CD14-positive monocyte (primary cell): Measurements from ENCODE around the gene AAMP. TPM values are rescaled to one million over a fixed set of nuclear protein-coding genes. Genes with fewer than 3 reads are reported as not detected.

ENCODE experiments used
- DNase-seq, 3 donors: peaks; one replicate each; pipeline ENCODE4 v3.0.0-alpha.2; 2011 to 2022
- H2AFZ ChIP-seq: 2 replicates; pipeline ENCODE4 v1.6.0; 2012; ENCODE audit warnings: mild to moderate bottlenecking, low read depth, low read length, inconsistent platforms; ENCODE audit not compliant: insufficient read depth, poor library complexity, severe bottlenecking
- H3K27ac ChIP-seq, 2 donors: 1 replicate in 1 of 2; 2 replicates in 1 of 2; pipeline ENCODE4 v1.5.1; 2012 to 2013; ENCODE audit warnings: low read length in 2 of 2, control low read depth in 1 of 2, inconsistent platforms in 1 of 2, low read depth in 1 of 2, mild to moderate bottlenecking in 1 of 2
- H3K27me3 ChIP-seq, 2 donors: one replicate each; pipeline versions ENCODE4 v1.6.0 to v1.6.1; 2011 to 2013; ENCODE audit warnings: low read length in 2 of 2; ENCODE audit not compliant: control insufficient read depth in 2 of 2, insufficient read depth in 2 of 2
- H3K36me3 ChIP-seq, 2 donors: replicated peaks in 1 of 2; 1 replicate in 1 of 2; 2 replicates in 1 of 2; pipeline versions ENCODE4 v1.5.1 to v1.6.1; 2012 to 2013; ENCODE audit warnings: low read length in 2 of 2, control low read depth in 1 of 2, inconsistent platforms in 1 of 2, mild to moderate bottlenecking in 1 of 2; ENCODE audit not compliant: insufficient read depth in 2 of 2, control insufficient read depth in 1 of 2
- H3K4me1 ChIP-seq, 2 donors: 1 replicate in 1 of 2; 2 replicates in 1 of 2; pipeline versions ENCODE4 v1.5.1 to v1.6.1; 2012 to 2013; ENCODE audit warnings: low read length in 2 of 2, control low read depth in 1 of 2, inconsistent platforms in 1 of 2, mild to moderate bottlenecking in 1 of 2, moderate library complexity in 1 of 2; ENCODE audit not compliant: insufficient read depth in 2 of 2, control insufficient read depth in 1 of 2
- H3K4me2 ChIP-seq: replicated peaks from 2 replicates; pipeline ENCODE3; 2012; ENCODE audit warnings: low read length, moderate library complexity, mild to moderate bottlenecking; ENCODE audit not compliant: poor library complexity, severe bottlenecking; ENCODE audit errors: extremely low read depth
- H3K4me3 ChIP-seq, 3 experiments: fragments of 200-600 bp in 1 of 3; sonication (generic) in 1 of 3; replicated peaks in 1 of 3; 1 replicate in 2 of 3; 2 replicates in 1 of 3; pipeline ENCODE4 v1.5.1; 2011 to 2013; ENCODE audit warnings: low read length in 3 of 3, mild to moderate bottlenecking in 3 of 3, control low read depth in 2 of 3, low read depth in 2 of 3, inconsistent platforms in 1 of 3, moderate library complexity in 1 of 3
- H3K79me2 ChIP-seq: 2 replicates; pipeline ENCODE4 v1.6.0; 2012; ENCODE audit warnings: mild to moderate bottlenecking, control low read depth, inconsistent platforms, low read length, moderate library complexity; ENCODE audit not compliant: insufficient read depth
- H3K9ac ChIP-seq: 2 replicates; pipeline ENCODE4 v1.6.0; 2017; ENCODE audit warnings: low read length, mild to moderate bottlenecking; ENCODE audit not compliant: insufficient read depth, poor library complexity, severe bottlenecking
- H3K9me3 ChIP-seq, 2 donors: replicated peaks in 1 of 2; 1 replicate in 1 of 2; 2 replicates in 1 of 2; pipeline versions ENCODE4 v1.5.1 to v1.6.1; 2012 to 2013; ENCODE audit warnings: low read length in 2 of 2, control low read depth in 1 of 2; ENCODE audit not compliant: control insufficient read depth in 1 of 2, insufficient read depth in 1 of 2
- H4K20me1 ChIP-seq: 2 replicates; pipeline ENCODE4 v1.6.0; 2012; ENCODE audit warnings: mild to moderate bottlenecking, low read length, control low read depth, moderate library complexity; ENCODE audit not compliant: insufficient read depth
- H3K27ac Mint-ChIP-seq, 7 donors: one replicate each; pipeline ENCODE4 v1.8.0; 2020; ENCODE audit warnings: mild to moderate bottlenecking in 7 of 7, mixed read lengths in 7 of 7, moderate library complexity in 6 of 7, inconsistent platforms in 2 of 7
- H3K27me3 Mint-ChIP-seq, 3 donors: one replicate each; pipeline ENCODE4 v1.8.0; 2021 to 2022; ENCODE audit warnings: low read depth in 3 of 3, mild to moderate bottlenecking in 3 of 3, mixed read lengths in 3 of 3, moderate library complexity in 3 of 3, inconsistent platforms in 1 of 3
- H3K36me3 Mint-ChIP-seq, 2 donors: one replicate each; pipeline ENCODE4 v1.8.0; 2020; ENCODE audit warnings: mixed read lengths in 2 of 2, inconsistent platforms in 1 of 2, mild to moderate bottlenecking in 1 of 2
- H3K4me1 Mint-ChIP-seq: one replicate; pipeline ENCODE4 v1.8.0; 2020; ENCODE audit warnings: mild to moderate bottlenecking, mixed read lengths
- H3K4me3 Mint-ChIP-seq, 2 donors: one replicate each; pipeline ENCODE4 v1.8.0; 2020; ENCODE audit warnings: mild to moderate bottlenecking in 2 of 2, mixed read lengths in 2 of 2, moderate library complexity in 1 of 2
- H3K9me3 Mint-ChIP-seq, 7 donors: one replicate each; pipeline ENCODE4 v1.8.0; 2020 to 2022; ENCODE audit warnings: mixed read lengths in 7 of 7, mild to moderate bottlenecking in 6 of 7, moderate library complexity in 6 of 7, inconsistent platforms in 2 of 7
- WGBS: methylation state at CpG from one replicate; pipeline ENCODE4 v1.1.5; 2013; ENCODE audit warnings: missing lambda C conversion rate; ENCODE audit not compliant: insufficient coverage; 5-methylcytosine and 5-hydroxymethylcytosine counted together
- intact Hi-C, 2 donors: fragments of 100-400 bp; cut with micrococcal nuclease; formaldehyde crosslinking; loops; one replicate each; pipeline versions ENCODE4 v1.15.0 to v1.15.1; 2023
- polyA minus RNA-seq: library from RNA; depleted of rRNA, polyadenylated mRNA; stranded (reverse); fragments of >200 nt; gene quantifications from 2 replicates; pipeline ENCODE4 v1.2.3, GENCODE V29; 2012
- polyA plus RNA-seq, 3 donors: library from polyadenylated mRNA; depleted of rRNA in 1 of 3; unstranded in 2 of 3; stranded (reverse) in 1 of 3; fragments of 300-500 nt in 2 of 3; fragments of >200 nt in 1 of 3; fragmentation: Illumina TruSeq in 2 of 3; gene quantifications; 1 replicate in 2 of 3; 2 replicates in 1 of 3; pipeline ENCODE4 v1.2.3, GENCODE V29; 2012 to 2021
- total RNA-seq, 12 experiments: library from RNA in 1 of 12; stranded (reverse) in 1 of 12; fragments of 120-200 nt in 1 of 12; gene quantifications; one replicate each; pipeline ENCODE4 v1.2.4 and lab custom pipeline; 2013 to 2026; ENCODE audit warnings: mixed read lengths in 6 of 12, inconsistent platforms in 1 of 12
- TF ChIP-seq, protein P1 (sequence below): fragments of 200-600 bp; IDR thresholded peaks from one replicate; pipeline ENCODE4 v1.8.0; 2022; ENCODE audit warnings: antibody characterized with exemption, mild to moderate bottlenecking

Gene AAMP, protein sequence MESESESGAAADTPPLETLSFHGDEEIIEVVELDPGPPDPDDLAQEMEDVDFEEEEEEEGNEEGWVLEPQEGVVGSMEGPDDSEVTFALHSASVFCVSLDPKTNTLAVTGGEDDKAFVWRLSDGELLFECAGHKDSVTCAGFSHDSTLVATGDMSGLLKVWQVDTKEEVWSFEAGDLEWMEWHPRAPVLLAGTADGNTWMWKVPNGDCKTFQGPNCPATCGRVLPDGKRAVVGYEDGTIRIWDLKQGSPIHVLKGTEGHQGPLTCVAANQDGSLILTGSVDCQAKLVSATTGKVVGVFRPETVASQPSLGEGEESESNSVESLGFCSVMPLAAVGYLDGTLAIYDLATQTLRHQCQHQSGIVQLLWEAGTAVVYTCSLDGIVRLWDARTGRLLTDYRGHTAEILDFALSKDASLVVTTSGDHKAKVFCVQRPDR
- total RNA-seq (2013): 111 TPM
- polyA plus RNA-seq: 100 to 1,000 TPM in 1 of 3 donors, 10 to 100 TPM in 2; 90.8 to 108 (median 98.7) TPM
- polyA minus RNA-seq: 75.5 and 123 TPM in 2 replicates
- 24.3 to 62.0 (median 44.0) reads per million in 11 experiments for total RNA-seq (lab: John Stamatoyannopoulos, UW)

GRCh38 chr2:218269900-218270720 is at the start of gene AAMP, which contains the start of gene PNKD:
Gene AAMP, minus strand, starts transcription at chr2:218270137. Its CDS starts 51 bp downstream, at chr2:218270086.
Gene PNKD, plus strand, starts transcription at chr2:218270519. Its CDS starts 17 bp downstream, at chr2:218270536.
- Histone ChIP-seq H3K9me3 (no peaks in the 10 kb centered on the region), H3K4me1 (peaks cover 33 to 42% of the 10 kb centered on the region in 2 donors), H3K4me3 (peak within 1 kb of the TSS; percentile 82 to 97 (median 95)), H3K79me2 (peaks cover 81% of the 10 kb centered on the region), H4K20me1 (peaks cover 74% of the 10 kb centered on the region), H3K36me3 (peaks cover 42 to 49% of the 10 kb centered on the region in 2 donors), H3K9ac (peak within 1 kb of the TSS; percentile 82), H3K27me3 (no peaks in the 10 kb centered on the region), H3K27ac (peak within 1 kb of the TSS; percentile 77 to 84), H2AFZ (peak within 1 kb of the TSS; percentile 76), H3K4me2 (peak within 1 kb of the TSS; percentile 99)
- Mint-ChIP-seq H3K36me3 (peaks cover 40 to 49% of the 10 kb centered on the region in 2 donors), H3K27ac (peak within 1 kb of the TSS; percentile 84 to 95 (median 93)), H3K4me1 (peaks cover 51% of the 10 kb centered on the region), H3K27me3 (peaks cover 0 to 3% (median 0%) of the 10 kb centered on the region in 3 donors), H3K4me3 (peak within 1 kb of the TSS; percentile 90 to 96), H3K9me3 (no peaks in the 10 kb centered on the region)
- DNase-seq: peak; percentile 99 to 100 (median 99)
- under 1% methylated on average over 45 of the region's 64 CpGs for WGBS
- TF ChIP-seq, protein P1, sequence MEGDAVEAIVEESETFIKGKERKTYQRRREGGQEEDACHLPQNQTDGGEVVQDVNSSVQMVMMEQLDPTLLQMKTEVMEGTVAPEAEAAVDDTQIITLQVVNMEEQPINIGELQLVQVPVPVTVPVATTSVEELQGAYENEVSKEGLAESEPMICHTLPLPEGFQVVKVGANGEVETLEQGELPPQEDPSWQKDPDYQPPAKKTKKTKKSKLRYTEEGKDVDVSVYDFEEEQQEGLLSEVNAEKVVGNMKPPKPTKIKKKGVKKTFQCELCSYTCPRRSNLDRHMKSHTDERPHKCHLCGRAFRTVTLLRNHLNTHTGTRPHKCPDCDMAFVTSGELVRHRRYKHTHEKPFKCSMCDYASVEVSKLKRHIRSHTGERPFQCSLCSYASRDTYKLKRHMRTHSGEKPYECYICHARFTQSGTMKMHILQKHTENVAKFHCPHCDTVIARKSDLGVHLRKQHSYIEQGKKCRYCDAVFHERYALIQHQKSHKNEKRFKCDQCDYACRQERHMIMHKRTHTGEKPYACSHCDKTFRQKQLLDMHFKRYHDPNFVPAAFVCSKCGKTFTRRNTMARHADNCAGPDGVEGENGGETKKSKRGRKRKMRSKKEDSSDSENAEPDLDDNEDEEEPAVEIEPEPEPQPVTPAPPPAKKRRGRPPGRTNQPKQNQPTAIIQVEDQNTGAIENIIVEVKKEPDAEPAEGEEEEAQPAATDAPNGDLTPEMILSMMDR: no peak
- intact Hi-C loops: loop anchor here (5.0 to 10.0 kb wide), 4 partner anchors 127 to 295 kb away; partner anchors contain the start of genes CTDSP1 (in 2 of the 2), CNOT9 (in 1 of the 2) and USP37 (in 1 of the 2)

DNA sequence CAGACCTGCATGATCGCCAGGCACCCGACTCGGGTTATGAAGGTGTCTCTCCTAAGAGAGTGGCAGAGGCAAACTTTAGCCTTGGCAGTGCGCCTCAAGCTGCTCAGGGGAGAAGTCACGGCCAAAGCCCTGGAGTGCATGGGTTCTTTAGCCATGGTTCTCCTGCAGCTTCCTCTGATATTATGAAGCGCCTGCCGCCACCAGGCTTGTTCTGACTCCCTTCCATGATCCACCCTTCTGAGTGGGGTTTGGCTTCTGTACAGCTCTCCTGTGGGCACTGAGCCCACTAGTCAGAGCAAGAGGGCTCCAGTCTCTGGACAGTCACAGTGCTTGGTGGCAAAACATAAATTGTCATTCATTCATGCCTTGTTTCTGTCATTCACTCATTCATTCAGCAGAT is 48.3 kb upstream of the AAMP start:
- H3K4me3 Mint-ChIP-seq: no peak overlapping the region

More for the DNA sequence above, 48.3 kb upstream of the AAMP start:
- Mint-ChIP-seq H3K27ac (peak overlapping the region; percentile 57 to 99 (median 88)), H3K9me3 (no peaks in the 10 kb centered on the region), H3K36me3 (peaks cover 3 to 10% of the 10 kb centered on the region in 2 donors), H3K27me3 (peaks cover 0 to 2% (median 0%) of the 10 kb centered on the region in 3 donors), H3K4me1 (peaks cover 79% of the 10 kb centered on the region)
- Histone ChIP-seq H3K27ac (peak overlapping the region in 1 of 2 donors; percentile 89), H3K79me2 (no peaks in the 10 kb centered on the region), H3K4me1 (peaks cover 78 to 85% of the 10 kb centered on the region in 2 donors), H4K20me1 (no peaks in the 10 kb centered on the region), H3K9me3 (no peaks in the 10 kb centered on the region), H3K27me3 (no peaks in the 10 kb centered on the region), H3K9ac (no peak overlapping the region), H2AFZ (no peak overlapping the region), H3K4me3 (no peak overlapping the region), H3K36me3 (no peaks in the 10 kb centered on the region), H3K4me2 (no peak overlapping the region)
- intact Hi-C loops: no loop called here
- DNase-seq: no peak
- TF ChIP-seq, protein P1: no peak
- WGBS: 100% methylated on average over 3 of the region's 7 CpGs
